ENCODE measurements around the gene PCGF3.
"Not testable (repeated sequence)": the region's sequence is repeated elsewhere in the genome, so short reads cannot be mapped to it uniquely, and the experiment has no call there.

PCGF3 gene

GRCh38 chr4:742742-743311 lies 37.2 kb downstream of the PCGF3 start:
- peak; percentile 30 for DNase-seq

GRCh38 chr4:743463-744211 lies 38.0 kb downstream of the PCGF3 start:
- DNase-seq = no peak

GRCh38 chr4:744212-744841 lies 38.7 kb downstream of the PCGF3 start:
- DNase-seq = no peak

DNA sequence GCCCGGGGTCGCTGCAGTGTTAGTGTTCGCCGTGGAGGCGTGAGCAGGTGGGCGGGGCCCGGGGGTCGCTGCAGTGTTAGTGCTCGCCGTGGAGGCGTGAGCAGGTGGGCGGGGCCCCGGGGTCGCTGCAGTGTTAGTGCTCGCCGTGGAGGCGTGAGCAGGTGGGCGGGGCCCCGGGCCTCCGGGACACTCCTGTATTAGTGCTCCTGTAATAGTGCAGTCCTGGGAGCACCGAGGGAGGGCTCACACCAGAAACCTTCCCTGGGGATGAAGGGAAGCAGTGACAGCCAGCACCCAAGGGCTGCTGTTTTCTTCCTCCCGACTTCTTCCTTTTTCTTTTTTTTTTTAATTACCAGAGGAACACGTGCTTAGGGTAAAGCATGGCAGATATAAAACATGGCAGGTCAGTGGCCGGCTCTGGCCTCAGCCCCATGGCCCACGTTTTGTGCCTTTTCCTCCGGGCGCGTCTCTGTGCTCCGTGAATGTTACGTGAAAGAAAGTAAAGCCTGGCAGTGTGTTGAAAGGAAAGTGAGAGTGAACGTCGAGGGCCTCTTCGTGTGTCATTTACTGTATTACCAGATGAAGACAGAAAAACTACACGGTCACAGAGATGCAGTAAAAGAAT lies 42.0 kb downstream of the PCGF3 start:
- no peak for DNase-seq

DNA sequence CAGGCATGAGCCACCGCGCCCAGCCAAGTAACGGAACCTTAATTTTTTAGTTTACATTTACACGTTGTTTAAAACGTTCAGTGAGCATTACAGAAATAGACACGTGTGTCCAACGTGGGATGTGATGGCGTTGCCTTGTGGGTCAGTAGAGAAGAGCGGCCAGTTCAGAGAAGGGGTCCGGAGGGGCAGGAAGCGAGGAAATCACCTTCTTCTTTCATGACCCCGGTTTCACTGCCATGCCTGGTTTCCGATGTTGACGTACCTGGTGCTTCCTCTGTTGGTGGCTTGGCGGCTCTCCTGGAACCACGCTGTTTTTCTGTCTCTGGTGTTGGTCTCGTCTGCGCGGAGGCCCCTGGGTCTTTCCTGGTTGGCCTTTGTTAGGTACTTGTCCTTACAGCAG lies 42.8 kb downstream of the PCGF3 start:
- DNase-seq = no peak

- DNase-seq = no peak
Observed at GRCh38 chr4:749698-750666, 44.4 kb downstream of the PCGF3 start.

DNA sequence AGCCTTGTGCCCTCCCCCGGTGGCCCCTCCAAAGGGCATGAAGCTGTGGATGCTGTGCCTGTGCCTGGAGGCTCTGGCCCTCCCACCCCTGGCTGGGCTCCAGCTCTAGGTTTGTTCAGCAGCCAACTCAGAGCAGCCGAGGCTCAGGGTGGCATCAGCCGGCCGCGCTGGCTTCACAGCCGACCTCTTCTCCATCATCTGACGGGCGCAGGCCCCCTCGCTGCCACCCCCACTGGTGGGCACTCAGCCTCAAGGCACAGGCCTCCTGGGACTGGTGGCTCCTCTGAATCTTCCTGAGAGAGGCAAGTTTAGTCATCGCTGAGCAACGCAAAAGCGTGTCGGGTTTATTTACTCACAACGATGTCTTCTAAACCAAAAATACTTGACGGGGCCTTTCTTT lies 46.0 kb downstream of the PCGF3 start:
- no peak for DNase-seq

- no peak for DNase-seq
Observed at GRCh38 chr4:752196-752861, 46.7 kb downstream of the PCGF3 start.

DNA sequence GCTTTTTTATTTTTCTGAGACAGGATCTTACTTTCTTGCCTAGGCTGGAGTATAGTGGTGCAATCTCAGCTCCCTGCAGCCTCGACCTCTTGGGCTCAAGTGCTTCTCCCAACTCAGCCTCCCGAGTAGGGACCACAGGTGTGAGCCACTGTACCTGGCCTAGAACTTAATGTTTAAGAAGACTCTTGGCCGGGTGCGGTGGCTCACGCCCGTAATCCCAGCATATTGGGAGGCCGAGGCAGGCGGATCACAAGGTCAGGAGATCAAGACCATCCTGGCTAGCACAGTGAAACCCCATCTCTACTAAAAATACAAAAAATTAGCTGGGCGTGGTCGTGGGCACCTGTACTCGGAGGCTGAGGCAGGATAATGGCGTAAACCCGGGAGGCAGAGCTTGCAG lies 47.6 kb downstream of the PCGF3 start:
- DNase-seq = not testable (repeated sequence)

- DNase-seq = no peak
Observed at GRCh38 chr4:754221-755120, 48.8 kb downstream of the PCGF3 start.

DNA sequence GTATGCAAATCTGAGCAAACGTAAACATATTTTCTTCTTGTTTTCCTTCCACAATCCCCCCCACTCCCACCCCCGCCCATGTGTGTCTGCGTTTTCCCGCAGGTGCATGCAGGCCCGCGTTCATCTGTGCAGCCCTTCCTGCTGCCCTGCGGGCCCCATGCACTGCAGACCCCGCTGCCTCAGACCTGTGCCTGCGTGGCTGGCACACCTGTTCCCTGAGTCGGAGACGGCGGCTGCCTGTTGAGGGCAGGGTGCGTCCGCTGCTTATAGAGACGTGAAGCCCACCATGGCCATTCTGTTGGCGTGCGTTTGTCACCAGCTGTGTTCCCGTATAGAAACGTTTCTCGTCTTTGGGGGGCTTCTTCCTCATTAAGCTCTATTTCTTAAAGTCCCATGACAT lies 51.5 kb downstream of the PCGF3 start:
- no peak for DNase-seq

DNA sequence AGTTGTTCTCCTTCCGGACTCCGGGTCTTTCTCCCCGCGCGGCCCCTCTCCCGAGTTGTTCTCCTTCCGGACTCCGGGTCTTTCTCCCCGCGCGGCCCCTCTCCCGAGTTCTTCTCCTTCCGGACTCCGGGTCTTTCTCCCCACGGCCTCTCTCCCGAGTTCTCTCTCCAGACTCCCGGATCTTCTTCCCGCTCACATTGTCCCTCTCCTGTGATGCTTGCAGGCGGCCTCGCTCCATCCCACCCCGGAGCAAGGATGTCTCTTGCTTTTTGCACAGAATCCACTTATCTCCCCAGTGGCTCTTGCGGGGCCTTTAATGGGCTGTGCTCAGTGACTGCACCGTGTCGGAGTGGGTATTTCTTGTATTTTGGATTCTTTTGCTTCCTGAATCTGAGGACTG lies 54.2 kb downstream of the PCGF3 start:
- DNase-seq = not testable (repeated sequence)

GRCh38 chr4:760616-761015 lies 55.0 kb downstream of the PCGF3 start:
- no peak for DNase-seq

- DNase-seq = no peak
Observed at GRCh38 chr4:761086-761485, 55.5 kb downstream of the PCGF3 start.

DNA sequence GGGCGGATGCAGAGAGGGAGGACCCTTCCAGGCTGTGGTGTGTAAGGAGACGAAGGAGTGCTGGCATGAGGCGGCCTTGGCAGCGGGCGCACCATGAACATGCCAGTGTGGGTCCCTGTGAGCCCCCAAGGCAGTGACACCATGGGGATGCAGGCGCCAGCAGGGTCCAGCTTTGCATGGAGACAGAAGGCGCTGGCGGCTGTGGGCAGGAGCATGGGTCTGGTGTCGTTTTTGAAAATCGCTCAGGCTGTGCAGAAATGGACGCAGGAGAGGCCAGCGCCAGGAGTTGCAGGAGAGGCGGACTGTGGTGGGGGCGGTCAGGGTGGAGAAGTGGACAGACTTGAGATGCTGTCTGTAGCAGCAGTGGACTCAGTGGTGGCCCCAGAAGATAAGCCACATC lies 56.1 kb downstream of the PCGF3 start:
- no peak for DNase-seq

DNA sequence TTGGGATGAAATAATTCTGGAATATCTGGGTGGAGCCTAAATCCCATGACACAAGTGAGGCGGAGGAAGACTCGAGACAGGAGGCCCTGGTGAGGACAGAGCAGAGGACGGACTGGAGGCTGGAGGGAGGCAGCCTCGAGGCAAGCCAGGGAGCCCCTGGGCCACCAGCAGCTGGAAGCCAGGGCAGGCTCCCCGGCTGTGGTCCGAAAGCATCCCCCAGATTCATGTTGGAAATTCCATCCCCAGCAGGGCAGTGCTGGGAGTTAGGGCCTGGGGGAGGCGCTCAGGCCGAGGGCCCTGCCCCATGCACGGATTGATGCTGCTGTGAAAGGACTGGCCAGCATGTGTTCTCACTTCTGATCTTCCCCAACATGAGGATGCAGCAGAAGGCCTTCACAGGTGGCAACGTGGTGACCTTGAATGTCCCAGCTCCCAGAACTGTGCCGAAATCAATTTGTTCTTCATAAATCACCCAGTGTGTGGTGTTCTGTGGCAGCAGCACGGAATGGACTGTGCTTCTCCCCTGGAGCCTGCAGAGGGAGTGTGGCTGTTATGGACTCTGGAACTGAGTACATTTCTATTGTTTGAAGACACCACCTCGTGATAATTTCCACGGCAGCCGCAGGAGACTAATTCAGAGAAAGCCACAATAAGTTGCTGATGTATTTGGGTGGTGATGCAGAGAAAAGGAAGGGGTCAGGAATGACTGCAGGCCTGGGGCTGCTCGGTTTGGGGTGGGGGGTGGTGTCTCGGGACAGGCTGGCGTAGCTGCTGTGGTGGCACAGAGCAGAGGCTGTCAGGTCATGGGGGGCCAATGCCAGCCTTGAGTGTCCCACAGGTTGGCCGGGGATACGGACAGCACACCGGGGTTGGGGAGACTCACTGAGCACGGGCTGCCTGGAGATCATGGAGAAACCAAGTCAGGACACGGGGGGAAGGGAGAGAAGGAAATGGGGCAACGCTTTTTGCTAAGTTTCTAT lies 56.9 kb downstream of the PCGF3 start:
- DNase-seq = no peak

DNA sequence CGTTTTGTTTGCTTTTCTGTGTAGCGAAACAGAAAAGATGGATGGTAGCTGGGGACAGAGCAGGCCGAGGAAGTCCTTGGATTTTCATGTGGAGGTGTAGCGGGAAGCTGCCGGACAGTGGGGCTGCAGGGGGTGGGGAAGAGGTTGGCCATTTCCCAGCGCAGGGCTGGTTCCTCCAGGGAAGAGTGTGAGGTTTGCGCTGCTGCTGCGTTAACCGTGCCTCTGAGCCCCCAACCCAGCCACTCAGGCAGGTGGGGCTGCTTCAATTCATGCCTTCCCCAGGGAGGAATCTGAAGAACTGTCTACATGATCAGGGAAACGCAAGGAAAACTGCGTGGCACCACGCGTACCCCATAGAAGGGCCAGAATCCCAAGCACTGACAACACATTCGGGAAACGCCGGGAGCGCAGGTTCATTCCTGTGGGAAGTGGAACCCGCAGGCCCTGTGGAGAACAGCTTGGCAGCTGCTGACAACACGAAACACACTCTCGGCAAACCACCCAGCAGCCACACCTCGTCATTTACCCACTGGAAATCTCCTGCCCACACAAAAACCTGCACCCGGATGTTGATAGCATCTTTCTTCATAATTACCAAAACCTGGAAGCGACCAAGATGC lies 57.7 kb downstream of the PCGF3 start:
- DNase-seq = no peak

- DNase-seq = no peak
Observed at GRCh38 chr4:763922-764321, 58.3 kb downstream of the PCGF3 start.
